ENCODE measurements around the gene CLCNKB. TPM values are rescaled to one million over a fixed set of nuclear protein-coding genes. Genes with fewer than 3 reads are reported as not detected.

CLCNKB gene
- total and polyA plus RNA-seq, 12 donors = 0.57 to 3.4 (median 2.0) TPM

GRCh38 chr1:16013908-16014258, 29.7 kb upstream of the CLCNKB start:
- TF ChIP-seq CTCF (IDR thresholded peaks at IDR 0.05) = no peak
- no peak for ATAC-seq
- Histone ChIP-seq H3K27me3 (no peaks in the 10 kb centered on the region), H3K4me3 (peak overlapping the region in 4 of 10 donors; percentile 48 to 73 (median 62)), H3K27ac (peak overlapping the region; percentile 86 to 99 (median 96)), H3K36me3 (peaks cover 0 to 17% (median 0%) of the 10 kb centered on the region in 9 donors), H3K9me3 (no peaks in the 10 kb centered on the region), H3K4me1 (peaks cover 10 to 56% (median 38%) of the 10 kb centered on the region in 9 donors)
- intact Hi-C loops (cut with DNase I) = no loop called here
- no peak for DNase-seq
- 37 to 41% methylated on average over 4 of the region's 4 CpGs for WGBS, 2 donors

GRCh38 chr1:16014509-16015482, 28.8 kb upstream of the CLCNKB start:
- no peak for TF ChIP-seq CTCF (IDR thresholded peaks at IDR 0.05)
- 40 to 47% methylated on average over 17 of the region's 17 CpGs for WGBS, 2 donors
- H3K9me3 ChIP-seq = no peaks in the 10 kb centered on the region
- H3K4me3 ChIP-seq = peak overlapping the region in 9 of 10 donors; percentile 50 to 73 (median 66)
- peak in 1 of 8 donors; percentile 5 for ATAC-seq
- peak overlapping the region; percentile 86 to 99 (median 96) for H3K27ac ChIP-seq
- intact Hi-C loops (cut with DNase I) = no loop called here
- H3K27me3 ChIP-seq = no peaks in the 10 kb centered on the region
- H3K4me1 ChIP-seq = peaks cover 15 to 66% (median 44%) of the 10 kb centered on the region in 9 donors
- H3K36me3 ChIP-seq = peaks cover 0 to 17% (median 0%) of the 10 kb centered on the region in 9 donors
- DNase-seq = peak; percentile 54 to 71

- intact Hi-C loops (cut with DNase I) = no loop called here
- peaks cover 15 to 72% (median 44%) of the 10 kb centered on the region in 9 donors for H3K4me1 ChIP-seq
- no peak for TF ChIP-seq CTCF (IDR thresholded peaks at IDR 0.05)
- 44 to 78% methylated on average over 22 to 25 of the region's 25 CpGs for WGBS, 2 donors
- H3K9me3 ChIP-seq = no peaks in the 10 kb centered on the region
- peak overlapping the region; percentile 26 to 73 (median 62) for H3K4me3 ChIP-seq
- DNase-seq (no peak), ATAC-seq (no peak)
- H3K27me3 ChIP-seq = no peaks in the 10 kb centered on the region
- peak overlapping the region; percentile 86 to 99 (median 96) for H3K27ac ChIP-seq
- H3K36me3 ChIP-seq = peaks cover 0 to 17% (median 0%) of the 10 kb centered on the region in 9 donors
Measured at GRCh38 chr1:16015491-16015890, 28.1 kb upstream of the CLCNKB start.

GRCh38 chr1:16015960-16016901, 27.4 kb upstream of the CLCNKB start:
- Histone ChIP-seq H3K4me1 (peaks cover 15 to 72% (median 44%) of the 10 kb centered on the region in 9 donors), H3K9me3 (no peaks in the 10 kb centered on the region), H3K36me3 (peaks cover 0 to 17% (median 0%) of the 10 kb centered on the region in 9 donors), H3K4me3 (peak overlapping the region; percentile 50 to 73 (median 62)), H3K27ac (peak overlapping the region; percentile 86 to 99 (median 96)), H3K27me3 (no peaks in the 10 kb centered on the region)
- intact Hi-C loops (cut with DNase I) = no loop called here
- ATAC-seq (peak in 1 of 8 donors; percentile 8), DNase-seq (peak in 1 of 2 donors; percentile 53)
- WGBS, 2 donors = 48 to 55% methylated on average over 23 of the region's 23 CpGs
- TF ChIP-seq CTCF (IDR thresholded peaks at IDR 0.05) = no peak

Data from heart right ventricle (tissue), 16 donors.